G401 (cell line): ENCODE results near the gene YY1. TPM values are rescaled to one million over a fixed set of nuclear protein-coding genes. Genes with fewer than 3 reads are reported as not detected.
"Not testable (repeated sequence)": the region's sequence is repeated elsewhere in the genome, so short reads cannot be mapped to it uniquely, and the experiment has no call there.

ENCODE experiments used
- DNase-seq: peaks from one replicate; pipeline ENCODE4 v3.0.0-alpha.2; 2015; ENCODE audit warnings: low spot score
- in situ Hi-C: cut with HindIII; loops from 2 replicates; pipeline ENCODE4 v1.10.0; 2016; ENCODE audit warnings: low sequenced_read_pairs, mixed read lengths
- total RNA-seq: library from RNA; depleted of rRNA; stranded (reverse); fragments of >200 nt; shearing (Covaris generic); gene quantifications from 2 replicates; pipeline ENCODE4 v1.2.3, GENCODE V29; 2014

YY1 gene
- total RNA-seq, 1 experiment from 2014 or later, result 70.4 TPM

GRCh38 chr14:100292301-100292775 lies 53.4 kb downstream of the YY1 start:
- no peak for DNase-seq
- in situ Hi-C loops, result no loop called here

- no peak for DNase-seq
- in situ Hi-C loops, result no loop called here
Measured at GRCh38 chr14:100292776-100293461, 54.0 kb downstream of the YY1 start.

- in situ Hi-C loops, result no loop called here
- no peak for DNase-seq
Measured at GRCh38 chr14:100293497-100294212, 54.7 kb downstream of the YY1 start.

GRCh38 chr14:100294213-100294962 lies 55.4 kb downstream of the YY1 start:
- in situ Hi-C loops, result no loop called here
- no peak for DNase-seq

- in situ Hi-C loops, result no loop called here
- DNase-seq, result no peak
Measured at GRCh38 chr14:100294963-100295330, 56.0 kb downstream of the YY1 start.

GRCh38 chr14:100295376-100296105 lies 56.6 kb downstream of the YY1 start:
- in situ Hi-C loops, result no loop called here
- DNase-seq, result no peak

GRCh38 chr14:100296106-100296651 lies 57.2 kb downstream of the YY1 start:
- no peak for DNase-seq
- in situ Hi-C loops, result no loop called here

- in situ Hi-C loops, DNase-seq: not testable (repeated sequence)
Measured at GRCh38 chr14:100296729-100297128, 57.8 kb downstream of the YY1 start.

- peak; percentile 77 for DNase-seq
- in situ Hi-C loops, result no loop called here
Measured at GRCh38 chr14:100297320-100298300, 58.7 kb downstream of the YY1 start.

- in situ Hi-C loops, result no loop called here
Measured at GRCh38 chr14:100298551-100299237, 59.8 kb downstream of the YY1 start.

GRCh38 chr14:100299238-100299560 lies 60.3 kb downstream of the YY1 start:
- in situ Hi-C loops, result no loop called here
- no peak for DNase-seq

More at GRCh38 chr14:100298551-100299237, 59.8 kb downstream of the YY1 start:
- no peak for DNase-seq

- in situ Hi-C loops, result no loop called here
- DNase-seq, result no peak
Measured at GRCh38 chr14:100302616-100303015, 63.7 kb downstream of the YY1 start.

- DNase-seq, result no peak
- in situ Hi-C loops, result no loop called here
Measured at GRCh38 chr14:100303179-100303578, 64.2 kb downstream of the YY1 start.

- no peak for DNase-seq
- in situ Hi-C loops, result no loop called here
Measured at GRCh38 chr14:100303925-100304324, 65.0 kb downstream of the YY1 start.

GRCh38 chr14:100304825-100305323 lies 65.9 kb downstream of the YY1 start:
- in situ Hi-C loops, result no loop called here
- peak; percentile 55 for DNase-seq

GRCh38 chr14:100305324-100306100 lies 66.6 kb downstream of the YY1 start:
- in situ Hi-C loops, result no loop called here
- DNase-seq, result no peak
